ENCODE measurements around the gene EFR3B.

- TF ChIP-seq CREB1 (IDR thresholded peaks at IDR 0.05; ENCODE audit: low read depth) (no peak), SIN3A (IDR thresholded peaks at IDR 0.05; ENCODE audit: low read depth, low read length) (no peak), CHD1 (IDR thresholded peaks at IDR 0.05; ENCODE audit: low read depth, low read length) (no peak), ZSCAN29 (IDR thresholded peaks at IDR 0.05) (no peak), EP300 (IDR thresholded peaks at IDR 0.05; ENCODE audit: borderline replicate concordance in 1 of 2, control insufficient read depth in 1 of 2, low read depth in 2 of 2, low read length in 2 of 2) (no peak), CTCF (IDR thresholded peaks at IDR 0.05 in 2 of 3, conservative IDR thresholded peaks at IDR 0.05 in 1 of 3; ENCODE audit: control insufficient read depth in 2 of 3, extremely low read depth in 1 of 3, insufficient read depth in 1 of 3, low read depth in 3 of 3, low read length in 3 of 3) (no peak), RUNX3 (IDR thresholded peaks at IDR 0.05; ENCODE audit: low read length) (no peak), ZNF274 (IDR thresholded peaks at IDR 0.05; ENCODE audit: insufficient read depth, insufficient read length) (no peak), POLR2A (IDR thresholded peaks at IDR 0.05; ENCODE audit: low read depth, low read length) (no peak), BHLHE40 (IDR thresholded peaks at IDR 0.05; ENCODE audit: borderline replicate concordance in 1 of 2, low read depth in 2 of 2, low read length in 1 of 2) (no peak), GABPA (IDR thresholded peaks at IDR 0.05; ENCODE audit: low read depth) (no peak), NFIC (IDR thresholded peaks at IDR 0.05; ENCODE audit: low read depth, low read length) (no peak), RFX5 (IDR thresholded peaks at IDR 0.05; ENCODE audit: low read depth, low read length) (no peak)
Observed at GRCh38 chr2:25073025-25073424, 31.1 kb downstream of the EFR3B start.
